HFFc6 (cell line): ENCODE data around the gene MT4. TPM values are rescaled to one million over a fixed set of nuclear protein-coding genes. Genes with fewer than 3 reads are reported as not detected.

Experiments
- DNase-seq: peaks from one replicate; pipeline ENCODE4 v3.0.0-alpha.2; 2018
- H3K27ac Mint-ChIP-seq: 2 replicates; pipeline ENCODE4 v1.8.0; 2020; ENCODE audit warnings: mild to moderate bottlenecking, mixed read lengths
- H3K27me3 Mint-ChIP-seq: 2 replicates; pipeline ENCODE4 v1.8.0; 2021; ENCODE audit warnings: mild to moderate bottlenecking, moderate library complexity, mixed read lengths; ENCODE audit not compliant: insufficient read depth
- H3K36me3 Mint-ChIP-seq: 2 replicates; pipeline ENCODE4 v1.8.0; 2021; ENCODE audit warnings: low read depth, mixed read lengths
- H3K4me1 Mint-ChIP-seq: 2 replicates; pipeline ENCODE4 v1.8.0; 2020; ENCODE audit warnings: low read depth, mixed read lengths
- H3K4me3 Mint-ChIP-seq: 2 replicates; pipeline ENCODE4 v1.8.0; 2020; ENCODE audit warnings: mild to moderate bottlenecking, moderate library complexity, mixed read lengths
- H3K9me3 Mint-ChIP-seq: 2 replicates; pipeline ENCODE4 v1.8.0; 2020; ENCODE audit warnings: mild to moderate bottlenecking, mixed read lengths
- total RNA-seq, 6 experiments: library from RNA; stranded (reverse); fragmentation: NEBNext Ultra II Directional; extraction: Animal tissue kit (Norgen Biotek cat#: 25700); gene quantifications; 2 replicates in 1 of 6; 3 replicates in 5 of 6; pipeline ENCODE4 v1.2.3, GENCODE V29; 2021
- TF ChIP-seq, protein P1 (sequence below): fragments of 200-600 bp; sonication (generic); IDR thresholded peaks from 2 replicates; pipeline ENCODE4 v1.5.0; 2021; ENCODE audit warnings: antibody characterized with exemption, mild to moderate bottlenecking

Gene MT4
- total RNA-seq, 6 experiments from 2014 or later = not detected

DNA sequence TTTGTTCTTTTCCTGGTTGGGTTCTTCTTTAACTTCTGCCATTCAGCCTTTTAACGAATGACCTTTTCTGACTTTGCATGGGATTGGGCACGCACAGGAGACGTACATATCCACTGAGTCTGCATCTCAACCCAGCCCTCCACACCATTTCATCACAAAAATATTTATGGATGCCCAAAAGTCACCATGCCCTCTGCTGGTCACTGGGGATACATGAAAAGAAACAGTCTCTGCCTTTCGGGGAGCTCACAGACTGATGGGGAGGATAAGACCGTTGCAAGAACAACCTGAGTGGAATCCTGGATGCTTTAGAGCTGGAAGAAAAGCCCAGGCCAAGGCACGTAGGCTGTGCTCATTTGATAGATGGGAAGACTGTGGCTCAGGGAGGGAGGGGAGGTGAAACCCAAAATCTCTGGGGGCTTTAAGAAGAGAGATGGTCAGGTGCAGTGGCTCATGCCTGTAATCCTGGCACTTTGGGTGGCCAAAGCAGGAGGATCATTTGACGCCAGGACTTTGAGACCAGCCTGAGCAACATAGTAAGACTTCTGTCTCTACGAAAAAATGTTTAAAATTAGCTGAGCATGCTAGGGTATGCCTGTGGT lies 35.6 kb downstream of the MT4 start:
- Mint-ChIP-seq H3K27me3 (peaks cover 13% of the 10 kb centered on the region), H3K4me3 (peak overlapping the region; percentile 28; the same call in 1 of the 2 replicates), H3K27ac (no peak overlapping the region), H3K36me3 (no peaks in the 10 kb centered on the region), H3K9me3 (no peaks in the 10 kb centered on the region), H3K4me1 (peaks cover 22% of the 10 kb centered on the region)
- peak; percentile 73 for DNase-seq
- TF ChIP-seq, protein P1, sequence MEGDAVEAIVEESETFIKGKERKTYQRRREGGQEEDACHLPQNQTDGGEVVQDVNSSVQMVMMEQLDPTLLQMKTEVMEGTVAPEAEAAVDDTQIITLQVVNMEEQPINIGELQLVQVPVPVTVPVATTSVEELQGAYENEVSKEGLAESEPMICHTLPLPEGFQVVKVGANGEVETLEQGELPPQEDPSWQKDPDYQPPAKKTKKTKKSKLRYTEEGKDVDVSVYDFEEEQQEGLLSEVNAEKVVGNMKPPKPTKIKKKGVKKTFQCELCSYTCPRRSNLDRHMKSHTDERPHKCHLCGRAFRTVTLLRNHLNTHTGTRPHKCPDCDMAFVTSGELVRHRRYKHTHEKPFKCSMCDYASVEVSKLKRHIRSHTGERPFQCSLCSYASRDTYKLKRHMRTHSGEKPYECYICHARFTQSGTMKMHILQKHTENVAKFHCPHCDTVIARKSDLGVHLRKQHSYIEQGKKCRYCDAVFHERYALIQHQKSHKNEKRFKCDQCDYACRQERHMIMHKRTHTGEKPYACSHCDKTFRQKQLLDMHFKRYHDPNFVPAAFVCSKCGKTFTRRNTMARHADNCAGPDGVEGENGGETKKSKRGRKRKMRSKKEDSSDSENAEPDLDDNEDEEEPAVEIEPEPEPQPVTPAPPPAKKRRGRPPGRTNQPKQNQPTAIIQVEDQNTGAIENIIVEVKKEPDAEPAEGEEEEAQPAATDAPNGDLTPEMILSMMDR = peak; percentile 87

DNA sequence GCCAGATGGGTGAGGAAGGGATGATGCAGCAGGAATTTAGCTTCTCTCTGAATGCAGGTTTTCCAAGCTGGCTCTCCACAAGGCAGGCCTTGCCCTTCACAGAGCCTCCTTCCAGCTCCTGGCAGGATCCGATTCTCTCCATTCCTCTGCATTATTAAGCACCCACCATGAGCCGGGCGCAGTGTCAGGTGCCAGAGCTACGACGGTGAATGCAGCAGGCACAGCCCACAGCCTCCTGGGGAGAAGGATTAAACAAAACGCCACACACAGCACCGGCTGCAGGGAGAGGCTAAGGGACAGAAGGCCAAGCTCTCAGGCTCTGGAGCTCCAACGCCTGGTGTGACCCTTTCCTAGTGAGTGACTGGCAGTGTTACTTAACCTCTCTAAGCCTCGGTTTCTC lies 36.5 kb downstream of the MT4 start:
- Mint-ChIP-seq H3K27me3 (peaks cover 9% of the 10 kb centered on the region; the same call in 1 of the 2 replicates), H3K27ac (no peak overlapping the region)

DNA sequence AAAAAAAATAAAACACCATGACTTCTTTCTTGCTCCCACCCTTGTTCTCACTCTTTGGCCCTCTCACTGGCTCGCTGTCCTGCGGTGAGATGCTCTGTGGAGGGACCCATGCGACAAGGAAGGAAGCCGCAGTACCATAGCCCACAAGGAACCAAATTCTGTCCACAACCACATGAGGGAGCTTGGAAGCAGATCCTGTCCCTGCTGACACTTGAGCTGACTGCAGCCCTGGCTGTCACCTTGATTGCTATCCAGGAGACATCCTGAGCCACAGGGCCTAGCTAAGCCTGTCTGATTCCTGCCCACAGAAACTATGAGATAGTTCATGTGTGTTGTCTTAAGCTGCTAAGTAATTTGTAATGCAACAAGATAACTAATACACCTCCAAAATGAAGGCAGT lies 38.7 kb downstream of the MT4 start:
- Mint-ChIP-seq H3K27me3 (peaks cover 6% of the 10 kb centered on the region), H3K4me3 (no peak overlapping the region), H3K9me3 (no peaks in the 10 kb centered on the region), H3K4me1 (peaks cover 48% of the 10 kb centered on the region), H3K27ac (no peak overlapping the region), H3K36me3 (peaks cover 4% of the 10 kb centered on the region; the same call in 1 of the 2 replicates)
- TF ChIP-seq, protein P1 = peak; percentile 68
- peak; percentile 26 for DNase-seq

More for the DNA sequence above, 36.5 kb downstream of the MT4 start:
- Mint-ChIP-seq H3K4me3 (no peak overlapping the region), H3K4me1 (peaks cover 30% of the 10 kb centered on the region), H3K36me3 (peaks cover 3% of the 10 kb centered on the region; the same call in 1 of the 2 replicates), H3K9me3 (no peaks in the 10 kb centered on the region)
- no peak for DNase-seq
- TF ChIP-seq, protein P1 = no peak

DNA sequence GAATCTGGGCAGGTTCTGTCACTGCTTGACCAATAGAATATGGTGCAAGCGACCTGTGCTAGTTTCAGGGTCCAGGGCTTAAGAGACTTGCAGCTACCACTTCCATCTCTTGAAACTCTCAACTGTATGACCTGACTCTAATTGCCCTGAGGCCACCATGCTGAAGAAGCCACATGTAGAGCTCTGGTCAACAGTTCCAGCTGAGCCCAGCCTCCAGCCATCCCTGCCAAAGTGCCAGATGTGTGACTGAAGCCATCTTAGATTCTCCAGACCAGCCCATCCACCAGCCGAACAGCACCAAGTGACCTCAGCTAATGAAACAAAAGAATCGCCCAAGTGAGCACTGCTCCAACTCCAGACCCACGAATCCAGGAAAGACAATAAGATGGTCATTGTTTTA lies 40.1 kb downstream of the MT4 start:
- TF ChIP-seq, protein P1 = no peak
- peak overlapping the region; percentile 69 for H3K27ac Mint-ChIP-seq
- H3K36me3 Mint-ChIP-seq = peaks cover 14% of the 10 kb centered on the region; the same call in 1 of the 2 replicates
- no peaks in the 10 kb centered on the region for H3K9me3 Mint-ChIP-seq
- DNase-seq = no peak
- H3K27me3 Mint-ChIP-seq = peaks cover 6% of the 10 kb centered on the region
- H3K4me1 Mint-ChIP-seq = peaks cover 50% of the 10 kb centered on the region
- H3K4me3 Mint-ChIP-seq = no peak overlapping the region

DNA sequence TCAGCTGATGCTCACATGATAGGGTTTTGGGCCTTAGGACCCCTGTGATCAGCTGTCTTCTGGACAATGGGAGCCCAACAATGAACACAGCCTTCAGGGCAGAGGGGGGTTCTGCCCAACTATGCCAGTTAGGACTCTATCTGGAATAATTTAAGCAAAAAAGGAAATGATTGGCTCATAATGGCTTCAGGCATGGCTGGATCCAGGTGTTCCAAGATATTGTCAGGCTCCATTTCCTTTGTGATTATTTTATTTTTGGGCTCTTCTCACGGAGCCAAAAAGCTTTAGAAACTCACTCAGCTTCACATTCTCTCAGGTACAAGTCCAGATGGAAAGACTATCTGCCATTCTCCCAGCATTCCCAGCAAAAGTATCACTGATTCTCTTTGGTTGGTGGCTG lies 40.6 kb downstream of the MT4 start:
- Mint-ChIP-seq H3K27ac (peak overlapping the region; percentile 100), H3K4me1 (peaks cover 50% of the 10 kb centered on the region), H3K27me3 (peaks cover 6% of the 10 kb centered on the region), H3K4me3 (peak overlapping the region; percentile 84), H3K36me3 (peaks cover 14% of the 10 kb centered on the region; the same call in 1 of the 2 replicates), H3K9me3 (no peaks in the 10 kb centered on the region)
- TF ChIP-seq, protein P1 = no peak
- no peak for DNase-seq
